ENCODE results near the gene MYO3B.

MYO3B gene

GRCh38 chr2:170504810-170505145 is 326.8 kb downstream of the MYO3B start:
- no peak for TF ChIP-seq POLR2A (IDR thresholded peaks at IDR 0.05; ENCODE audit: low read length)
- TF ChIP-seq GATA1 (IDR thresholded peaks at IDR 0.05; ENCODE audit: low read depth, low read length) = no peak
- no peak for DNase-seq

GRCh38 chr2:170505631-170506275 is 327.8 kb downstream of the MYO3B start:
- TF ChIP-seq POLR2A (IDR thresholded peaks at IDR 0.05; ENCODE audit: low read length) = no peak
- no peak for TF ChIP-seq GATA1 (IDR thresholded peaks at IDR 0.05; ENCODE audit: low read depth, low read length)
- DNase-seq = peak in 1 of 2 experiments; percentile 8

GRCh38 chr2:170509452-170510193 is 331.7 kb downstream of the MYO3B start:
- no peak for TF ChIP-seq GATA1 (IDR thresholded peaks at IDR 0.05; ENCODE audit: low read depth, low read length)
- no peak for TF ChIP-seq POLR2A (IDR thresholded peaks at IDR 0.05; ENCODE audit: low read length)
- no peak for DNase-seq

GRCh38 chr2:170512266-170512665 is 334.3 kb downstream of the MYO3B start:
- TF ChIP-seq POLR2A (IDR thresholded peaks at IDR 0.05; ENCODE audit: low read length) (no peak), GATA1 (IDR thresholded peaks at IDR 0.05; ENCODE audit: low read depth, low read length) (no peak)
- no peak for DNase-seq

GRCh38 chr2:170514140-170514539 is 336.2 kb downstream of the MYO3B start:
- DNase-seq = no peak
- TF ChIP-seq GATA1 (IDR thresholded peaks at IDR 0.05; ENCODE audit: low read depth, low read length) = no peak
- TF ChIP-seq POLR2A (IDR thresholded peaks at IDR 0.05; ENCODE audit: low read length) = no peak

- no peak for DNase-seq
- no peak for TF ChIP-seq POLR2A (IDR thresholded peaks at IDR 0.05; ENCODE audit: low read length)
- TF ChIP-seq GATA1 (IDR thresholded peaks at IDR 0.05; ENCODE audit: low read depth, low read length) = no peak
These were observed 339.6 kb downstream of the MYO3B start for GRCh38 chr2:170517538-170517937.

GRCh38 chr2:170518911-170519310 is 341.0 kb downstream of the MYO3B start:
- TF ChIP-seq GATA1 (IDR thresholded peaks at IDR 0.05; ENCODE audit: low read depth, low read length) (no peak), POLR2A (IDR thresholded peaks at IDR 0.05; ENCODE audit: low read length) (no peak)

GRCh38 chr2:170521299-170521698 is 343.4 kb downstream of the MYO3B start:
- no peak for DNase-seq
- TF ChIP-seq GATA1 (IDR thresholded peaks at IDR 0.05; ENCODE audit: low read depth, low read length) (no peak), POLR2A (IDR thresholded peaks at IDR 0.05; ENCODE audit: low read length) (no peak)

More at GRCh38 chr2:170518911-170519310, 341.0 kb downstream of the MYO3B start:
- no peak for DNase-seq

- no peak for DNase-seq
- no peak for TF ChIP-seq POLR2A (IDR thresholded peaks at IDR 0.05; ENCODE audit: low read length)
- TF ChIP-seq GATA1 (IDR thresholded peaks at IDR 0.05; ENCODE audit: low read depth, low read length) = no peak
These were observed 345.6 kb downstream of the MYO3B start for GRCh38 chr2:170523506-170523905.

GRCh38 chr2:170524828-170525565 is 347.1 kb downstream of the MYO3B start:
- TF ChIP-seq GATA1 (IDR thresholded peaks at IDR 0.05; ENCODE audit: low read depth, low read length) = no peak
- TF ChIP-seq POLR2A (IDR thresholded peaks at IDR 0.05; ENCODE audit: low read length) = no peak
- DNase-seq = no peak

- TF ChIP-seq GATA1 (IDR thresholded peaks at IDR 0.05; ENCODE audit: low read depth, low read length) = no peak
- TF ChIP-seq POLR2A (IDR thresholded peaks at IDR 0.05; ENCODE audit: low read length) = no peak
- no peak for DNase-seq
These were observed 347.6 kb downstream of the MYO3B start for GRCh38 chr2:170525566-170525900.

- DNase-seq = no peak
- TF ChIP-seq GATA1 (IDR thresholded peaks at IDR 0.05; ENCODE audit: low read depth, low read length) (no peak), POLR2A (IDR thresholded peaks at IDR 0.05; ENCODE audit: low read length) (no peak)
These were observed 352.4 kb downstream of the MYO3B start for GRCh38 chr2:170530284-170530745.

GRCh38 chr2:170530803-170531564 is 353.0 kb downstream of the MYO3B start:
- TF ChIP-seq GATA1 (IDR thresholded peaks at IDR 0.05; ENCODE audit: low read depth, low read length) (no peak), POLR2A (IDR thresholded peaks at IDR 0.05; ENCODE audit: low read length) (no peak)
- no peak for DNase-seq

GRCh38 chr2:170531876-170532275 is 353.9 kb downstream of the MYO3B start:
- no peak for DNase-seq

More at GRCh38 chr2:170531876-170532275, 353.9 kb downstream of the MYO3B start:
- TF ChIP-seq POLR2A (IDR thresholded peaks at IDR 0.05; ENCODE audit: low read length) (no peak), GATA1 (IDR thresholded peaks at IDR 0.05; ENCODE audit: low read depth, low read length) (no peak)
